GM12875 (cell line): Measurements from ENCODE around the gene STK24.
A peak's percentile ranks its signal among the peaks of the same experiment; 100 is the strongest.

Experiments used
- H3K4me3 ChIP-seq: one replicate; pipeline ENCODE4 v1.5.1; 2011; ENCODE audit warnings: low read depth, low read length, control low read depth
- CTCF ChIP-seq: IDR thresholded peaks from 2 replicates; pipeline ENCODE4 v1.5.1; 2011; ENCODE audit warnings: low read depth, mild to moderate bottlenecking, control low read depth, inconsistent platforms, low read length, moderate library complexity, borderline replicate concordance; ENCODE audit not compliant: insufficient read depth

STK24 gene

GRCh38 chr13:98559169-98559568 lies 17.7 kb downstream of the STK24 start:
- no peak for TF ChIP-seq CTCF
- no peak overlapping the region for H3K4me3 ChIP-seq

GRCh38 chr13:98557937-98558792 lies 18.7 kb downstream of the STK24 start:
- TF ChIP-seq CTCF, result no peak
- H3K4me3 ChIP-seq, result no peak overlapping the region

GRCh38 chr13:98556968-98557631 lies 19.8 kb downstream of the STK24 start:
- H3K4me3 ChIP-seq, result no peak overlapping the region
- peak; percentile 24; the same call in 1 of the 2 replicates for TF ChIP-seq CTCF

DNA sequence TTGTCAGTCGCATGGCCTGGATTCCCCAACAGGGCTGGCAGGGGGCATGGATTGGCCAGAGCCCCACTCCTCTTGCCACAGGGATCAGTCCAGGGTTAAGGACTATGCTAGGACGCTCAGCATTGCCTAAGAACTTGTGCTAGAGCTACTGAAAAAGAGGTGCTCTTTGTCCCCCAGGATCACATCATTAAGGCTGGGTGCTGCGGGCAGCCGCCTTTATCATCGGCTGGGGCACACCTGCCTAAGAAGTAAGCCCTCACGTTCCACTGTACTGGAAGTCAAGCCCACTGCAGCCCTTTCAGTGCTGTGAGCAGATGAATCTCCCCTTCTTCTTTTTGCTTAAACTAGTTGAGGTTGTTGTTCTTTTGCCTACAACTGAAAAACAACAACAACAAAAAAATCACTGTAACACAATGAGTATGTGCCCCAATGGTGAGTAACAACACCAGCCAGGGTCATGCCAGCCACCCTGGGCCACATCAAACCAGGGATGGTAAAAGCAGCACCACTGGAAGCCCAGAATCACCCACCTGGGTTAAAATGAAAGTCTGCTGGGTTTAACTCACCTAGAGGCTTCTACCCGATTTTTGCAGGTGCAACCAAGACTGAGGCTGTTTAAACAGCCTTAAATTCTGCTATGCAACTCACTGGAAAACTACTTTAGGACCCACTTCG lies 20.6 kb downstream of the STK24 start:
- TF ChIP-seq CTCF, result no peak

DNA sequence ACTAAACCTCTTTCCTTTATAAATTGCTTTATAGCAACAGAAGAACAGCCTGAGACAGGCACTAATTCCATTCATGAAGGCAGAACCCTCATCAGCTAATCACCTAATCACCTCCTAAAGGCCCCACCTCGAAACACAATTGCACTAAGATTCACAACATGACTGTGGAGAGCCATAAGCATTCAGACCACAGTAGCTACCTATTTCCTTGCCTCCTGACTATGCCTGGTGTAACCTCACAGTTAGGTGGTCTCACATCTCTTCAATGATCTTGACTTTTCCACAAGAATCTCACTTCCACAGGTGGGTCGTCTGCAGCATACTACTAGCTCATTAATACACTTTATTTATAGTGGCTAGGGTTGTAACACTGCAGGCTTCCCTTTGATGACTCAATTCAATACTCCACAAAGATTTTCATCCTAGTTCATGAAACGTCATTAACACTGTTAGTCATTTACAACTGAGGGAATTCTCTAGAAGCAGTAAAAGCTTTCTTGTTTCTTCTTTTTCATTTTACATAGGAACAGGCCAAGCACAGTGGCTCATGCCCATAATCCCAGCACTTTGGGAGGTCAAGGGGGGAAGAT lies 27.1 kb downstream of the STK24 start:
- TF ChIP-seq CTCF, result no peak

More for the DNA sequence above, 20.6 kb downstream of the STK24 start:
- no peak overlapping the region for H3K4me3 ChIP-seq

GRCh38 chr13:98549006-98549727 lies 27.7 kb downstream of the STK24 start:
- TF ChIP-seq CTCF, result no peak
- H3K4me3 ChIP-seq, result no peak overlapping the region

More for the DNA sequence above, 27.1 kb downstream of the STK24 start:
- H3K4me3 ChIP-seq, result no peak overlapping the region
